Natural killer cell (primary cell): ENCODE measurements around the gene MED27. TPM values are rescaled to one million over a fixed set of nuclear protein-coding genes. Genes with fewer than 3 reads are reported as not detected.

ENCODE experiments used
- ATAC-seq, 3 donors: fragments of 150-1000 bp in 2 of 3; fragments of 200-7000 bp in 1 of 3; cut with Tn5 transposase; 1 replicate in 1 of 3; 2 replicates in 2 of 3; pipeline ENCODE4 v1.10.0; 2021; ENCODE audit warnings: mild to moderate bottlenecking in 2 of 3, moderate library complexity in 2 of 3
- DNase-seq, 2 donors: peaks; one replicate each; pipeline versions ENCODE4 v3.0.0 to v3.0.0-alpha.2; 2013 to 2021; ENCODE audit warnings: mixed read lengths in 1 of 2
- H3K27ac ChIP-seq: one replicate; pipeline ENCODE4 v1.5.1; 2013; ENCODE audit warnings: mild to moderate bottlenecking, low read length
- H3K27me3 ChIP-seq: one replicate; pipeline ENCODE4 v1.6.1; 2013; ENCODE audit warnings: low read length; ENCODE audit not compliant: control insufficient read depth, insufficient read depth
- H3K36me3 ChIP-seq: one replicate; pipeline ENCODE4 v1.6.1; 2013; ENCODE audit warnings: low read length; ENCODE audit not compliant: control insufficient read depth, insufficient read depth
- H3K4me1 ChIP-seq: one replicate; pipeline ENCODE4 v1.6.1; 2013; ENCODE audit warnings: low read length; ENCODE audit not compliant: control insufficient read depth, insufficient read depth
- H3K4me3 ChIP-seq: one replicate; pipeline ENCODE4 v1.5.1; 2013; ENCODE audit warnings: low read length
- H3K9me3 ChIP-seq: one replicate; pipeline ENCODE4 v1.6.1; 2013; ENCODE audit warnings: low read length; ENCODE audit not compliant: control insufficient read depth, insufficient read depth
- H3K27ac Mint-ChIP-seq, 2 donors: one replicate each; pipeline ENCODE4 v1.8.0; 2022; ENCODE audit warnings: mild to moderate bottlenecking in 2 of 2, mixed read lengths in 2 of 2, moderate library complexity in 1 of 2
- H3K27me3 Mint-ChIP-seq, 2 donors: one replicate each; pipeline ENCODE4 v1.8.0; 2022; ENCODE audit warnings: low read depth in 2 of 2, mixed read lengths in 2 of 2
- H3K36me3 Mint-ChIP-seq: one replicate; pipeline ENCODE4 v1.8.0; 2022; ENCODE audit warnings: mixed read lengths
- H3K4me1 Mint-ChIP-seq, 2 donors: one replicate each; pipeline ENCODE4 v1.8.0; 2022; ENCODE audit warnings: mixed read lengths in 2 of 2
- H3K4me3 Mint-ChIP-seq: one replicate; pipeline ENCODE4 v1.8.0; 2022; ENCODE audit warnings: mild to moderate bottlenecking, moderate library complexity, mixed read lengths
- H3K9me3 Mint-ChIP-seq, 2 donors: one replicate each; pipeline ENCODE4 v1.8.0; 2022; ENCODE audit warnings: mixed read lengths in 2 of 2
- CTCF ChIP-seq: fragments of 200-600 bp; IDR thresholded peaks from one replicate; pipeline ENCODE4 v1.8.0; 2022; ENCODE audit warnings: antibody characterized with exemption
- WGBS: methylation state at CpG from one replicate; pipeline ENCODE4 v1.1.7; 2013; ENCODE audit warnings: missing lambda C conversion rate; ENCODE audit not compliant: insufficient coverage; 5-methylcytosine and 5-hydroxymethylcytosine counted together
- intact Hi-C: fragments of 100-400 bp; cut with micrococcal nuclease; formaldehyde crosslinking; loops from one replicate; pipeline ENCODE4 v1.14.2; 2022
- total RNA-seq, 4 donors: library from RNA; stranded (reverse); fragments of 120-200 nt in 1 of 4; gene quantifications; one replicate each; pipeline versions ENCODE4 v1.2.3 to v1.2.4, GENCODE V29; 2013 to 2022

Gene MED27
- total RNA-seq, 3 donors from 2014 or later (not counting 1 experiment from before 2014, with no cell fraction given): 24.4 to 27.3 (median 26.9) TPM

- Histone ChIP-seq H3K4me3 (no peak overlapping the region), H3K27ac (no peak overlapping the region), H3K9me3 (no peaks in the 10 kb centered on the region), H3K36me3 (no peaks in the 10 kb centered on the region), H3K27me3 (no peaks in the 10 kb centered on the region), H3K4me1 (peaks cover 3% of the 10 kb centered on the region)
- Mint-ChIP-seq H3K4me3 (no peak overlapping the region), H3K36me3 (no peaks in the 10 kb centered on the region), H3K27ac (no peak overlapping the region), H3K9me3 (no peaks in the 10 kb centered on the region), H3K4me1 (peaks cover 9 to 13% of the 10 kb centered on the region in 2 donors), H3K27me3 (no peaks in the 10 kb centered on the region)
- intact Hi-C loops: no loop called here
- TF ChIP-seq CTCF: no peak
- no peak for ATAC-seq
- DNase-seq: no peak
Observed at GRCh38 chr9:131972889-131973288, 106.8 kb downstream of the MED27 start.

- Histone ChIP-seq H3K4me1 (no peaks in the 10 kb centered on the region), H3K27me3 (no peaks in the 10 kb centered on the region), H3K27ac (no peak overlapping the region), H3K36me3 (no peaks in the 10 kb centered on the region), H3K4me3 (no peak overlapping the region), H3K9me3 (no peaks in the 10 kb centered on the region)
- Mint-ChIP-seq H3K4me1 (peaks cover under 1 to 7% of the 10 kb centered on the region in 2 donors), H3K9me3 (no peaks in the 10 kb centered on the region), H3K27ac (no peak overlapping the region), H3K27me3 (no peaks in the 10 kb centered on the region), H3K36me3 (no peaks in the 10 kb centered on the region), H3K4me3 (no peak overlapping the region)
- DNase-seq: no peak
- intact Hi-C loops: no loop called here
- no peak for ATAC-seq
- no peak for TF ChIP-seq CTCF
- 93% methylated on average over 5 of the region's 6 CpGs for WGBS
Observed at GRCh38 chr9:131971482-131972074, 108.1 kb downstream of the MED27 start.

GRCh38 chr9:131969469-131969989, 110.1 kb downstream of the MED27 start:
- Histone ChIP-seq H3K4me3 (no peak overlapping the region), H3K27me3 (no peaks in the 10 kb centered on the region), H3K36me3 (no peaks in the 10 kb centered on the region), H3K9me3 (no peaks in the 10 kb centered on the region), H3K27ac (no peak overlapping the region), H3K4me1 (no peaks in the 10 kb centered on the region)
- Mint-ChIP-seq H3K27ac (no peak overlapping the region), H3K4me1 (peaks cover under 1 to 12% of the 10 kb centered on the region in 2 donors), H3K4me3 (no peak overlapping the region), H3K36me3 (no peaks in the 10 kb centered on the region), H3K27me3 (no peaks in the 10 kb centered on the region), H3K9me3 (no peaks in the 10 kb centered on the region)
- intact Hi-C loops: no loop called here
- no peak for ATAC-seq
- no peak for DNase-seq
- WGBS: 95% methylated on average over 5 of the region's 5 CpGs
- TF ChIP-seq CTCF: no peak

- Mint-ChIP-seq H3K27ac (no peak overlapping the region), H3K27me3 (no peaks in the 10 kb centered on the region), H3K36me3 (no peaks in the 10 kb centered on the region), H3K4me3 (no peak overlapping the region), H3K4me1 (peaks cover 9 to 21% of the 10 kb centered on the region in 2 donors), H3K9me3 (peaks cover 6% of the 10 kb centered on the region in 2 donors)
- H3K27me3 ChIP-seq: no peaks in the 10 kb centered on the region
- no peak overlapping the region for H3K4me3 ChIP-seq
- DNase-seq (no peak), ATAC-seq (no peak)
- WGBS: 96% methylated on average over 9 of the region's 9 CpGs
- no peaks in the 10 kb centered on the region for H3K36me3 ChIP-seq
- no peak overlapping the region for H3K27ac ChIP-seq
- H3K9me3 ChIP-seq: no peaks in the 10 kb centered on the region
- no peaks in the 10 kb centered on the region for H3K4me1 ChIP-seq
- intact Hi-C loops: no loop called here
- TF ChIP-seq CTCF: no peak
Observed at GRCh38 chr9:131968632-131969031, 111.0 kb downstream of the MED27 start.
